Measurements from ENCODE around the gene PLD4.
"Not testable (repeated sequence)": the region's sequence is repeated elsewhere in the genome, so short reads cannot be mapped to it uniquely, and the experiment has no call there.

The PLD4 gene

DNA sequence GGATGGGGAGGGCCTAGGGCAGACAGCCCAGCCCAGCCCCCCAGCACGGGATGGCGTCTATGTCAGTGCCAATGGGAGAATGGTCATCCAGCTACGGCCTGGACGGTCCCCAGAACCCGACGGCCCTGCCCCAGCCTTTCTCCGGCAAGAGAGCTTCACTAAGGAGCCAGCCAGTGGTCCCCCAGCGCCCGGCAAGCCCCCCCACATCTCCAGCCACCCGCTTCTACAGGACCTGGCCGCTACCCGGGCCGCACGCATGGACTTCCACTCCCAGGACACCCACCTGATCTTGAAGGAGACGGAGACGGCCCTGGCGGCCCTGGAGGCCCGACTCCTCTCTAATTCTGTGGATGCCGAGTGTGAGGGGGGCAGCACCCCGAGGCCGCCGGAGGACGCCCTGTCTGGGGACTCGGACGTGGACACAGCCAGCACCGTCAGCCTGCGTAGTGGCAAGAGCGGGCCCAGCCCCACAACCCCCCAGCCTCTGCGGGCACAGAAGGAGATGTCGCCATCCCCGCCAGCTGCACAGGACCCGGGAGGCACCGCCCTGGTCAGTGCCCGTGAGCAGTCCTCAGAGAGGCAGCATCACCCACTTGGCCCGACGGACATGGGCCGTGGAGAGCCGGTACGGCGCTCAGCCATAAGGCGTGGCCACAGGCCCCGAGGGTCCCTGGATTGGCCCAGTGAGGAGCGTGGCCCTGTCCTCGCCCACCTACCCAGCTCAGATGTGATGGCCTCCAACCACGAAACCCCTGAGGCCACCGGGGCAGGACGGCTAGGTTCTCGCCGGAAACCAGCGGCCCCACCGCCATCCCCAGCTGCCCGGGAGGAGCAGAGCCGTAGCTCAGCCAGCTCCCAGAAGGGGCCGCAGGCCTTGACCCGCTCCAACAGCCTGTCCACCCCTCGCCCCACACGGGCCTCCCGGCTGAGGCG, 37.7 kb upstream of the PLD4 start:
- POLR2A ChIA-PET, result no interaction called here
- TF ChIP-seq, protein P1, sequence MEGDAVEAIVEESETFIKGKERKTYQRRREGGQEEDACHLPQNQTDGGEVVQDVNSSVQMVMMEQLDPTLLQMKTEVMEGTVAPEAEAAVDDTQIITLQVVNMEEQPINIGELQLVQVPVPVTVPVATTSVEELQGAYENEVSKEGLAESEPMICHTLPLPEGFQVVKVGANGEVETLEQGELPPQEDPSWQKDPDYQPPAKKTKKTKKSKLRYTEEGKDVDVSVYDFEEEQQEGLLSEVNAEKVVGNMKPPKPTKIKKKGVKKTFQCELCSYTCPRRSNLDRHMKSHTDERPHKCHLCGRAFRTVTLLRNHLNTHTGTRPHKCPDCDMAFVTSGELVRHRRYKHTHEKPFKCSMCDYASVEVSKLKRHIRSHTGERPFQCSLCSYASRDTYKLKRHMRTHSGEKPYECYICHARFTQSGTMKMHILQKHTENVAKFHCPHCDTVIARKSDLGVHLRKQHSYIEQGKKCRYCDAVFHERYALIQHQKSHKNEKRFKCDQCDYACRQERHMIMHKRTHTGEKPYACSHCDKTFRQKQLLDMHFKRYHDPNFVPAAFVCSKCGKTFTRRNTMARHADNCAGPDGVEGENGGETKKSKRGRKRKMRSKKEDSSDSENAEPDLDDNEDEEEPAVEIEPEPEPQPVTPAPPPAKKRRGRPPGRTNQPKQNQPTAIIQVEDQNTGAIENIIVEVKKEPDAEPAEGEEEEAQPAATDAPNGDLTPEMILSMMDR (IDR thresholded peaks at IDR 0.05; ENCODE audit: control extremely low read depth, extremely low read depth, low read depth, missing control alignments), result no peak
- DNase-seq (ENCODE audit: extremely low spot score), result no peak
- CTCF ChIA-PET, result interaction anchor here (1.6 kb wide), 1 partner anchor 9 kb away, joined by 5 read pairs; no protein-coding TSS in a partner anchor

DNA sequence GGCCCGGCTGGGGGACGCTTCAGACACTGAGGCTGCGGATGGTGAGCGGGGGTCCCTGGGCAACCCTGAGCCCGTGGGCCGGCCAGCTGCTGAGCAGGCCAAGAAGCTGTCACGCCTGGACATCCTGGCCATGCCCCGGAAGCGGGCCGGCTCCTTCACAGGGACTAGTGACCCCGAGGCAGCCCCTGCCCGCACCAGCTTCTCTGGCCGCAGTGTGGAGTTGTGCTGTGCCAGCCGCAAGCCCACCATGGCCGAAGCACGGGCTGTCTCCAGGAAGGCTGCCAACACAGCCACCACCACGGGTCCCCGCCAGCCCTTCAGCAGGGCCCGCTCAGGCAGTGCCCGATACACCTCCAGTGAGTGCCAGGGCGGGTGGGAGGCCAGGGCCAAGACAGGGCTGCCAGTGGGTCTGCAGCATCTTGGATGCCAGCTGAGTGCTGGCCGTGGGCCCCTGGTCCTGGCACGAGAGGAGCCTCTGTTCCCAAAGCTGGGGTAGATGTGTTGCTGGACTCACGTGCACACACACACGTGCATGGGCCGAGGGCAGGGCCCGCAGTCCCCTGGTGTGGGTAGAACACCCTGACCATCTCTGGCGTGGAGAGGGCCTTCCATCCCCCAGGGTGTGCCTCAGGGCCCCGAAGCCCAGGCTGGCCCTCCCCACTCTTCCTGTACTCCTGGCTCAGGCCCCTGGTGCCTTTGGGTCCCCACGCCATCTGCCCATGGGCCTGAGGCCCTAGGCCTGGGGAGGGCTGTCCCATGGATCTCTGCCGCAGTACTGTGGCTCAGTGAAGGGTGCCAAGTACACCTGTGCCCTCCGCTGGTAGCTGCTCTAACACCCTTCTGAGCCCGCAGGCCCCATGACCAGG, 36.8 kb upstream of the PLD4 start:
- ChIA-PET POLR2A (no interaction called here), CTCF (interaction anchor here (1.6 kb wide), 1 partner anchor 8 kb away, joined by 5 read pairs; no protein-coding TSS in a partner anchor)
- DNase-seq (ENCODE audit: extremely low spot score), result no peak

DNA sequence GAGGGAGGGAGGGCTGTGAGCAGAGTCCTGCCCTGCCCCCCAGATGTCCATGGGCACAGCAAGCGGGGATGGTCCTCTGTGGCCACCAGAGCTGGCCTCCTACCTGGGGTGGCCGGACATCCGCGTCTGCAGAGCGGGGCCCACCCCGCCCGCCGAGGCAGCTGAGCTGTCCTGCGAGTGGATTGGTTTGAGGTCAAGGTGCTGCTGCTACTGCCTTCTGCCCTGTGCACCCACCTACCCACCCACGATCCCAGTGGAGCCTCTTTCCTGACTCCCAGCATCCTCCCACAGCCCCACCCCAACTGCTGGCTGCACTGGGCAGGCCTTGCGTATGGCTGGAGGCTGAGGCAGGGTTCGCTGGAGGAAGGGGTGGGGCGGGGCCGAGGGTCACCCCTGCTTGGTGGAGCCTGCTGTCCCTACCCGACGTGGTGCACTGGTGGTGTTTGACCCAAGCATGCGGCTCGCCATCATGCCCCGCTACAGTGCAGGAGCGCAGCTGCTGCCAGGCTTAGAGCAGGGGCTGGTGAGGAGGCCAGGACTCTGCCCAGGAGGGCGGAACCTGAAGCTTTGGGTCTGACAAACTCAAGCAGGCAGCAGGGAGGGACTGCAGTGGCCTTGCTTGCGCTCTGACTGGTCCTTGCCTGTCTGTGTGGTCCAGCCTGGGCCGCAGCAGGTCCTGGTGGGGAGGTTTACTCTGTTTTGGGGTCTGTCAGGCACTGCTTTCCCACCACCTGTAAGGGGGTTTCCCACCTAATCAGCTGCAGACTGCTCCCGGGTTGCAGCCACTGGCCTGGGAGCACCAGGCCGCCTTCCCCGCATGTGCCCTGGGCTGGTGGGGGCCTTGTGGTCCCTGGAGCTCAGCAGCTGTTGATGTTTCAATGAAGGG, 35.9 kb upstream of the PLD4 start:
- ChIA-PET CTCF (no interaction called here), POLR2A (no interaction called here)
- no peak for DNase-seq (ENCODE audit: extremely low spot score)
- TF ChIP-seq, protein P1 (IDR thresholded peaks at IDR 0.05; ENCODE audit: control extremely low read depth, extremely low read depth, low read depth, missing control alignments), result no peak

More for the DNA sequence above, 36.8 kb upstream of the PLD4 start:
- TF ChIP-seq, protein P1 (IDR thresholded peaks at IDR 0.05; ENCODE audit: control extremely low read depth, extremely low read depth, low read depth, missing control alignments), result no peak

- DNase-seq (ENCODE audit: extremely low spot score), result no peak
- ChIA-PET POLR2A (no interaction called here), CTCF (no interaction called here)
- TF ChIP-seq, protein P1 (IDR thresholded peaks at IDR 0.05; ENCODE audit: control extremely low read depth, extremely low read depth, low read depth, missing control alignments), result no peak
These were observed 35.3 kb upstream of the PLD4 start for GRCh38 chr14:104889375-104889757.

DNA sequence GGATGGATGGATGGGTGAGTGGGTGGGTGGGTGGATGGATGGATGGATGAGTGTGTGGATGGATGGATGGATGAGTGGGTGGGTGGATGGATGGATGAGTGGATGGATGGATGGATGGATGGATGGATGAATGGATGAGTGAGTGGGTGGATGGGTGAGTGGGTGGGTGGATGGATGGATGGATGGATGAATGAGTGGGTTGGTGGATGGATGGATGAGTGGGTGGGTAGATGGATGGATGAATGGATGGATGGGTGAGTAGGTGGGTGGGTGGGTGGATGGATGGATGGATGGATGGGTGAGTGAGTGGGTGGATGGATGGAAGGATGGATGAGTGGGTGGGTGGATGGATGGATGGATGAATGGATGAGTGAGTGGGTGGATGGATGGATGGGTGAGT, 34.4 kb upstream of the PLD4 start:
- DNase-seq (ENCODE audit: extremely low spot score); POLR2A ChIA-PET; CTCF ChIA-PET: not testable (repeated sequence)

GRCh38 chr14:104891121-104891551, 33.5 kb upstream of the PLD4 start:
- ChIA-PET POLR2A (no interaction called here), CTCF (no interaction called here)
- TF ChIP-seq, protein P1 (IDR thresholded peaks at IDR 0.05; ENCODE audit: control extremely low read depth, extremely low read depth, low read depth, missing control alignments), result no peak
- DNase-seq (ENCODE audit: extremely low spot score), result no peak
